ENCODE data around the gene MUC13.

Gene MUC13

GRCh38 chr3:124964387-124964786, 29.8 kb upstream of the MUC13 start:
- TF ChIP-seq TAF1 (IDR thresholded peaks at IDR 0.05; ENCODE audit: borderline replicate concordance, insufficient read depth, low read length) (no peak), REST (IDR thresholded peaks at IDR 0.05; ENCODE audit: insufficient read depth in 1 of 2, low read depth in 2 of 2, low read length in 2 of 2) (no peak), POLR2AphosphoS5 (IDR thresholded peaks at IDR 0.05; ENCODE audit: low read depth, low read length) (no peak), SIN3A (IDR thresholded peaks at IDR 0.05; ENCODE audit: borderline replicate concordance, insufficient read depth, low read length) (no peak), FOXP2 (optimal IDR thresholded peaks at IDR 0.05; ENCODE audit: borderline replicate concordance, extremely low read depth, extremely low read length, insufficient read depth) (no peak)

- TF ChIP-seq TAF1 (IDR thresholded peaks at IDR 0.05; ENCODE audit: borderline replicate concordance, insufficient read depth, low read length) (no peak), POLR2AphosphoS5 (IDR thresholded peaks at IDR 0.05; ENCODE audit: low read depth, low read length) (no peak), SIN3A (IDR thresholded peaks at IDR 0.05; ENCODE audit: borderline replicate concordance, insufficient read depth, low read length) (no peak), FOXP2 (optimal IDR thresholded peaks at IDR 0.05; ENCODE audit: borderline replicate concordance, extremely low read depth, extremely low read length, insufficient read depth) (no peak), REST (IDR thresholded peaks at IDR 0.05; ENCODE audit: insufficient read depth in 1 of 2, low read depth in 2 of 2, low read length in 2 of 2) (no peak)
Observed at GRCh38 chr3:124963755-124964154, 29.2 kb upstream of the MUC13 start.

- TF ChIP-seq FOXP2 (optimal IDR thresholded peaks at IDR 0.05; ENCODE audit: borderline replicate concordance, extremely low read depth, extremely low read length, insufficient read depth) (no peak), TAF1 (IDR thresholded peaks at IDR 0.05; ENCODE audit: borderline replicate concordance, insufficient read depth, low read length) (no peak), SIN3A (IDR thresholded peaks at IDR 0.05; ENCODE audit: borderline replicate concordance, insufficient read depth, low read length) (no peak), REST (IDR thresholded peaks at IDR 0.05; ENCODE audit: insufficient read depth in 1 of 2, low read depth in 2 of 2, low read length in 2 of 2) (no peak), POLR2AphosphoS5 (IDR thresholded peaks at IDR 0.05; ENCODE audit: low read depth, low read length) (no peak)
Observed at GRCh38 chr3:124962403-124962940, 27.9 kb upstream of the MUC13 start.

GRCh38 chr3:124960698-124961097, 26.1 kb upstream of the MUC13 start:
- TF ChIP-seq SIN3A (IDR thresholded peaks at IDR 0.05; ENCODE audit: borderline replicate concordance, insufficient read depth, low read length) = no peak
- TF ChIP-seq REST (IDR thresholded peaks at IDR 0.05; ENCODE audit: insufficient read depth in 1 of 2, low read depth in 2 of 2, low read length in 2 of 2) = no peak
- TF ChIP-seq TAF1 (IDR thresholded peaks at IDR 0.05; ENCODE audit: borderline replicate concordance, insufficient read depth, low read length) = no peak
- TF ChIP-seq POLR2AphosphoS5 (IDR thresholded peaks at IDR 0.05; ENCODE audit: low read depth, low read length) = no peak
- no peak for TF ChIP-seq FOXP2 (optimal IDR thresholded peaks at IDR 0.05; ENCODE audit: borderline replicate concordance, extremely low read depth, extremely low read length, insufficient read depth)

- TF ChIP-seq POLR2AphosphoS5 (IDR thresholded peaks at IDR 0.05; ENCODE audit: low read depth, low read length) (no peak), SIN3A (IDR thresholded peaks at IDR 0.05; ENCODE audit: borderline replicate concordance, insufficient read depth, low read length) (no peak), TAF1 (IDR thresholded peaks at IDR 0.05; ENCODE audit: borderline replicate concordance, insufficient read depth, low read length) (no peak), FOXP2 (optimal IDR thresholded peaks at IDR 0.05; ENCODE audit: borderline replicate concordance, extremely low read depth, extremely low read length, insufficient read depth) (no peak), REST (IDR thresholded peaks at IDR 0.05; ENCODE audit: insufficient read depth in 1 of 2, low read depth in 2 of 2, low read length in 2 of 2) (no peak)
Observed at GRCh38 chr3:124960105-124960504, 25.6 kb upstream of the MUC13 start.
